ENCODE data around the gene DNTTIP2. TPM values are rescaled to one million over a fixed set of nuclear protein-coding genes. Genes with fewer than 3 reads are reported as not detected.

Gene DNTTIP2
- total RNA-seq, 1 experiment from 2014 or later: 101 TPM

DNA sequence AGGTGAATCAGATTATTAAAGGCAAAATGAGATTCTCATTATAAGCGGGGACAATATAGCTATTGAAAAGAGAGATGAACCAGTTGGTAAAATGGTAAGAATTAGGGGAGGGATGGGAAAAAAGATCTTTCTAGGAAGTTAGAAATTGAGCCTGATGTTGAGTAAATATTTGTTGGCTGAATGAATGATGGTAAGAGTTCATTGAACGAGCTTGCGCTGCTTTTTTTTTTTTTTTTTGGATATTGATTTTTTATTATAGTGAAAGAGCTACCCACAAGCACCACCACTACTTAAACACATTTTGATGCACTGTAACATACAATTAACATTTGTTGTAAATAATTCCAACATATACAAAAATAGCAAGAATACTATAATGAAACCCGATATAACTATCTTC, 31.3 kb upstream of the DNTTIP2 start:
- Mint-ChIP-seq H3K27me3 (ENCODE audit: low read depth) (peaks cover 12% of the 10 kb centered on the region), H3K4me3 (peak overlapping the region; percentile 57 to 80), H3K36me3 (ENCODE audit: insufficient read depth in 1 of 3, low read depth in 3 of 3) (peaks cover 0 to 6% (median 3%) of the 10 kb centered on the region in 3 experiments; a peak in 3 of 7 replicates), H3K27ac (no peak overlapping the region), H3K9me3 (peaks cover 12 to 14% of the 10 kb centered on the region in 2 experiments; a peak in 4 of 5 replicates), H3K4me1 (peaks cover 23 to 32% of the 10 kb centered on the region in 2 experiments)
- H3K18ac ChIP-seq (ENCODE audit: insufficient read length, low read depth, low read length): no peak overlapping the region
- H2BK5ac ChIP-seq (ENCODE audit: insufficient read length, low read length): no peak overlapping the region
- H3K79me2 ChIP-seq (ENCODE audit: insufficient read depth, low read length): peaks cover 5% of the 10 kb centered on the region; the same call in 1 of the 2 replicates
- no peak for DNase-seq
- no peaks in the 10 kb centered on the region for H3K4me1 ChIP-seq (ENCODE audit: insufficient read depth, low read length)
- no peak overlapping the region for H2BK120ac ChIP-seq (ENCODE audit: low read depth, low read length, poor library complexity, severe bottlenecking)
- no peak overlapping the region for H4K5ac ChIP-seq (ENCODE audit: insufficient read length, low read depth, low read length)
- no peak overlapping the region for H3K23ac ChIP-seq (ENCODE audit: insufficient read length, low read depth, low read length)
- H4K8ac ChIP-seq (replicated peaks; ENCODE audit: insufficient read length, low read depth, low read length): no peak overlapping the region
- TF ChIP-seq, protein P1, sequence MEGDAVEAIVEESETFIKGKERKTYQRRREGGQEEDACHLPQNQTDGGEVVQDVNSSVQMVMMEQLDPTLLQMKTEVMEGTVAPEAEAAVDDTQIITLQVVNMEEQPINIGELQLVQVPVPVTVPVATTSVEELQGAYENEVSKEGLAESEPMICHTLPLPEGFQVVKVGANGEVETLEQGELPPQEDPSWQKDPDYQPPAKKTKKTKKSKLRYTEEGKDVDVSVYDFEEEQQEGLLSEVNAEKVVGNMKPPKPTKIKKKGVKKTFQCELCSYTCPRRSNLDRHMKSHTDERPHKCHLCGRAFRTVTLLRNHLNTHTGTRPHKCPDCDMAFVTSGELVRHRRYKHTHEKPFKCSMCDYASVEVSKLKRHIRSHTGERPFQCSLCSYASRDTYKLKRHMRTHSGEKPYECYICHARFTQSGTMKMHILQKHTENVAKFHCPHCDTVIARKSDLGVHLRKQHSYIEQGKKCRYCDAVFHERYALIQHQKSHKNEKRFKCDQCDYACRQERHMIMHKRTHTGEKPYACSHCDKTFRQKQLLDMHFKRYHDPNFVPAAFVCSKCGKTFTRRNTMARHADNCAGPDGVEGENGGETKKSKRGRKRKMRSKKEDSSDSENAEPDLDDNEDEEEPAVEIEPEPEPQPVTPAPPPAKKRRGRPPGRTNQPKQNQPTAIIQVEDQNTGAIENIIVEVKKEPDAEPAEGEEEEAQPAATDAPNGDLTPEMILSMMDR (conservative IDR thresholded peaks at IDR 0.05): no peak
- H2AFZ ChIP-seq (ENCODE audit: low read length): no peak overlapping the region
- H3T11ph ChIP-seq (ENCODE audit: low read length): no peak overlapping the region
- no peak overlapping the region for H3K56ac ChIP-seq (ENCODE audit: insufficient read length, low read depth, low read length)
- H3K27me3 ChIP-seq (ENCODE audit: insufficient read depth, low read length): no peaks in the 10 kb centered on the region
- H4K20me1 ChIP-seq (ENCODE audit: control insufficient read depth, insufficient read depth, insufficient read length): no peaks in the 10 kb centered on the region
- H3K9ac ChIP-seq (ENCODE audit: extremely low read depth, insufficient read length, low read length): no peak overlapping the region
- no peaks in the 10 kb centered on the region for H3K9me3 ChIP-seq (ENCODE audit: control insufficient read depth, low read depth, low read length)
- H3K79me1 ChIP-seq (ENCODE audit: insufficient read depth, low read depth, low read length, poor library complexity, severe bottlenecking): no peaks in the 10 kb centered on the region
- H2BK15ac ChIP-seq (ENCODE audit: low read depth, low read length): no peak overlapping the region
- H2BK20ac ChIP-seq (ENCODE audit: low read depth, low read length, poor library complexity, severe bottlenecking): no peak overlapping the region
- no peak overlapping the region for H3K27ac ChIP-seq (ENCODE audit: insufficient read length, low read depth, low read length)
- no peak overlapping the region for H2AK5ac ChIP-seq (ENCODE audit: insufficient read length, low read length)
- no CpG with 5 or more reads among the region's 4 CpGs for WGBS (ENCODE audit: extremely low coverage, insufficient read length, low lambda C conversion rate)
- H3K4me2 ChIP-seq (ENCODE audit: insufficient read depth, insufficient read length, low read length): peak overlapping the region; percentile 64
- H3K23me2 ChIP-seq (ENCODE audit: insufficient read length, low read depth, low read length, poor library complexity, severe bottlenecking): peaks cover 6% of the 10 kb centered on the region
- no peak overlapping the region for H3K4ac ChIP-seq (ENCODE audit: low read depth, low read length)
- H2BK12ac ChIP-seq (ENCODE audit: insufficient read length, low read depth, low read length): no peak overlapping the region
- no peak overlapping the region for H4K91ac ChIP-seq (ENCODE audit: insufficient read length, low read depth, low read length)
- H3K14ac ChIP-seq (ENCODE audit: insufficient read depth, low read length): no peak overlapping the region

All from H9 (cell line).